K562 (cell line): ENCODE data around the gene ACO2. TPM values are rescaled to one million over a fixed set of nuclear protein-coding genes. Genes with fewer than 3 reads are reported as not detected.

Experiments used
- ATAC-seq: fragments of 200-7000 bp; cut with Tn5 transposase; 3 replicates; pipeline ENCODE4 v1.9.1; 2020; ENCODE audit warnings: moderate library complexity
- BruUV-seq: library from RNA; stranded (reverse); fragments of 400-500 nt; replicated peaks from 2 replicates; lab custom pipeline; 2021; lab: Mats Ljungman, UMichigan
- CTCF ChIA-PET: fragments of 300-600 bp; formaldehyde crosslinking; extraction: SDS; loops from one replicate; lab custom pipeline; 2021; ENCODE audit warnings: low intra/inter-chr PET ratio; lab: Yijun Ruan, JAX
- POLR2A ChIA-PET: fragments of 300-600, 350-650 bp; sonication (Branson Sonifier 250); formaldehyde crosslinking; extraction: SDS; loops from one replicate; lab custom pipeline; 2021; ENCODE audit warnings: antibody characterized with exemption, inconsistent platforms; lab: Yijun Ruan, JAX
- DNase-seq, 4 experiments: peaks; one replicate each; pipeline versions ENCODE4 v3.0.0 to v3.0.0-alpha.2; 2011 to 2018; ENCODE audit warnings: low spot score in 3 of 4, mixed read lengths in 3 of 4; ENCODE audit errors: extremely low read depth in 1 of 4
- FAIRE-seq: peaks from 2 replicates; lab custom pipeline; 2011; peaks lifted over from hg19 to GRCh38; lab: Jason Lieb, UNC
- H2AFZ ChIP-seq: 2 replicates; pipeline ENCODE4 v1.6.0; 2011; ENCODE audit warnings: low read depth, low read length, control low read depth, inconsistent platforms
- H3K27ac ChIP-seq: fragments of 200-600 bp; 3 replicates; pipeline ENCODE4 v1.8.0; 2011; ENCODE audit warnings: low read depth, mild to moderate bottlenecking, control low read depth, inconsistent platforms, low read length, moderate library complexity, mixed read lengths; ENCODE audit errors: extremely low read depth
- H3K27me3 ChIP-seq, 2 experiments: fragments of 300-600 bp in 1 of 2; 2 replicates in 1 of 2; 3 replicates in 1 of 2; pipeline versions ENCODE4 v1.6.0 to v1.8.0; 2011; ENCODE audit warnings: inconsistent platforms in 2 of 2, low read length in 2 of 2, mild to moderate bottlenecking in 1 of 2, mixed read lengths in 1 of 2, moderate library complexity in 1 of 2; ENCODE audit not compliant: control insufficient read depth in 2 of 2, insufficient read depth in 2 of 2
- H3K36me3 ChIP-seq: fragments of 300-600 bp; 3 replicates; pipeline ENCODE4 v1.8.0; 2011; ENCODE audit warnings: mild to moderate bottlenecking, low read length, inconsistent platforms; ENCODE audit not compliant: control insufficient read depth, insufficient read depth
- H3K4me1 ChIP-seq, 2 experiments: fragments of 200-600 bp in 1 of 2; replicated peaks in 1 of 2; 2 replicates in 1 of 2; 3 replicates in 1 of 2; pipeline versions ENCODE4 v1.5.1 to v1.8.0; 2011; ENCODE audit warnings: inconsistent platforms in 2 of 2, low read length in 2 of 2, mild to moderate bottlenecking in 1 of 2, mixed read lengths in 1 of 2, moderate library complexity in 1 of 2; ENCODE audit not compliant: control insufficient read depth in 2 of 2, insufficient read depth in 2 of 2
- H3K4me2 ChIP-seq: 2 replicates; pipeline ENCODE4 v1.6.1; 2011; ENCODE audit warnings: low read length, control low read depth, inconsistent platforms, mixed read lengths; ENCODE audit not compliant: insufficient read depth
- H3K4me3 ChIP-seq: fragments of 200-600 bp; sonication (generic), shearing (Covaris generic); 2 replicates; pipeline ENCODE4 v1.5.1; 2016; ENCODE audit warnings: control low read depth, inconsistent platforms
- H3K79me2 ChIP-seq: fragments of 200-600 bp; 3 replicates; pipeline ENCODE4 v1.8.0; 2011; ENCODE audit warnings: low read length, inconsistent platforms; ENCODE audit not compliant: control insufficient read depth, insufficient read depth
- H3K9ac ChIP-seq, 2 experiments: 2 replicates each; pipeline versions ENCODE4 v1.6.0 to v1.6.1; 2011; ENCODE audit warnings: low read depth in 2 of 2, low read length in 2 of 2, control low read depth in 1 of 2, inconsistent platforms in 1 of 2, mild to moderate bottlenecking in 1 of 2, mixed read lengths in 1 of 2; ENCODE audit not compliant: insufficient read depth in 1 of 2
- H3K9me1 ChIP-seq: one replicate; pipeline ENCODE4 v1.6.0; 2011; ENCODE audit warnings: inconsistent platforms, mild to moderate bottlenecking, low read length, moderate library complexity; ENCODE audit not compliant: control insufficient read depth, insufficient read depth
- H3K9me3 ChIP-seq: replicated peaks from 2 replicates; pipeline ENCODE4 v1.5.1; 2011; ENCODE audit warnings: low read depth, low read length, inconsistent platforms; ENCODE audit not compliant: control insufficient read depth, insufficient read depth
- H4K20me1 ChIP-seq: replicated peaks from 2 replicates; pipeline ENCODE4 v1.6.1; 2011; ENCODE audit warnings: low read length, inconsistent platforms, mixed read lengths; ENCODE audit not compliant: control insufficient read depth, insufficient read depth
- ARHGAP35 ChIP-seq: fragments of 450-650 bp; IDR thresholded peaks from 2 replicates; pipeline ENCODE4 v1.6.1; 2018; ENCODE audit not compliant: partially characterized antibody
- CCAR2 ChIP-seq: fragments of 200-400 bp; formaldehyde crosslinking; IDR thresholded peaks from 2 replicates; pipeline ENCODE4 v1.6.1; 2017; ENCODE audit warnings: mild to moderate bottlenecking, low read depth, low read length
- CXXC5 ChIP-seq: fragments of 250-450 bp; sonication (Bioruptor Pico); IDR thresholded peaks from 2 replicates; pipeline ENCODE4 v1.8.0; 2022; ENCODE audit warnings: inconsistent platforms, mild to moderate bottlenecking, moderate library complexity
- HDAC1 ChIP-seq, 2 experiments: fragments of 450-650 bp; IDR thresholded peaks; 2 replicates each; pipeline ENCODE4 v1.6.1; 2016 to 2017; ENCODE audit warnings: inconsistent platforms in 1 of 2, mild to moderate bottlenecking in 1 of 2, moderate library complexity in 1 of 2
- MNT ChIP-seq, 2 experiments: fragments of 450-650 bp; conservative IDR thresholded peaks; 2 replicates each; pipeline ENCODE4 v1.6.1; 2017; ENCODE audit warnings: mild to moderate bottlenecking in 2 of 2, moderate library complexity in 2 of 2
- MXI1 ChIP-seq: IDR thresholded peaks from 2 replicates; pipeline ENCODE4 v1.6.1; 2011; ENCODE audit warnings: low read depth, mild to moderate bottlenecking, improper control_type of control experiment, low read length
- TAF1 ChIP-seq: IDR thresholded peaks from 2 replicates; pipeline ENCODE4 v1.6.1; 2011; ENCODE audit warnings: mild to moderate bottlenecking, low read length, moderate library complexity; ENCODE audit not compliant: insufficient read depth, control insufficient read depth, severe bottlenecking; ENCODE audit errors: extremely low read depth
- WGBS: fragments of 100-300 bp; shearing (Covaris generic); methylation state at CpG from one replicate; pipeline ENCODE4 v1.1.6; 2016; ENCODE audit warnings: low coverage, mixed read lengths; ENCODE audit not compliant: insufficient coverage; ENCODE audit errors: missing lambda C conversion rate; 5-methylcytosine and 5-hydroxymethylcytosine counted together
- in situ Hi-C: fragments of 300-500 bp; cut with MboI; formaldehyde crosslinking; loops from 4 replicates; pipeline ENCODE4 v1.15.0; 2018; ENCODE audit warnings: inconsistent platforms, mixed read lengths
- intact Hi-C: fragments of 100-400 bp; cut with micrococcal nuclease; formaldehyde crosslinking; loops from 2 replicates; pipeline ENCODE4 v1.14.2; 2022
- polyA plus RNA-seq, 8 experiments: library from polyadenylated mRNA; depleted of rRNA in 4 of 8; stranded (reverse) in 5 of 8; unstranded in 3 of 8; fragments of >200 nt; fragmentation: Nextera tagmentation in 2 of 8; fragmentation: Illumina TruSeq in 1 of 8; extraction: Ambion mirVana in 2 of 8; extraction: Trizol in 1 of 8; gene quantifications; 2 replicates each; pipeline versions ENCODE4 v1.2.1 to v1.2.3, GENCODE V29; 2011 to 2014; ENCODE audit warnings: inconsistent platforms in 1 of 8, missing spikeins in 1 of 8
- total RNA-seq, 7 experiments: library from RNA; depleted of rRNA in 6 of 7; stranded (reverse); fragments of >200 nt in 6 of 7; fragmentation: Illumina TruSeq in 2 of 7; extraction: Trizol in 2 of 7; gene quantifications; 2 replicates each; pipeline versions ENCODE4 v1.2.1 to v1.2.3, GENCODE V29; 2011 to 2021; ENCODE audit warnings: low replicate concordance in 1 of 7
- TF ChIP-seq, protein P1 (sequence below): fragments of 450-650 bp; IDR thresholded peaks from 2 replicates; pipeline ENCODE4 v1.7.0; 2016; ENCODE audit warnings: borderline replicate concordance
- TF ChIP-seq, protein P2 (sequence below): IDR thresholded peaks from 2 replicates; pipeline ENCODE4 v1.6.1; 2011; ENCODE audit not compliant: insufficient read length; ENCODE audit errors: extremely low read depth
- TF ChIP-seq, protein P3 (sequence below): fragments of 150-350 bp; conservative IDR thresholded peaks from 2 replicates; pipeline ENCODE4 v1.6.1; 2014; ENCODE audit warnings: low read length
- TF ChIP-seq, protein P4 (sequence below): fragments of 450-650 bp; conservative IDR thresholded peaks from 2 replicates; pipeline ENCODE4 v1.6.1; 2016; ENCODE audit warnings: missing genetic modification characterization, low read depth, mild to moderate bottlenecking, missing compliant biosample characterization, moderate library complexity

Gene ACO2
- total and polyA plus RNA-seq, 9 of the 15 experiments (the other 6 are each of a cell fraction or from before 2014, with no cell fraction given), result 16.2 to 119 (median 43.2) TPM

DNA sequence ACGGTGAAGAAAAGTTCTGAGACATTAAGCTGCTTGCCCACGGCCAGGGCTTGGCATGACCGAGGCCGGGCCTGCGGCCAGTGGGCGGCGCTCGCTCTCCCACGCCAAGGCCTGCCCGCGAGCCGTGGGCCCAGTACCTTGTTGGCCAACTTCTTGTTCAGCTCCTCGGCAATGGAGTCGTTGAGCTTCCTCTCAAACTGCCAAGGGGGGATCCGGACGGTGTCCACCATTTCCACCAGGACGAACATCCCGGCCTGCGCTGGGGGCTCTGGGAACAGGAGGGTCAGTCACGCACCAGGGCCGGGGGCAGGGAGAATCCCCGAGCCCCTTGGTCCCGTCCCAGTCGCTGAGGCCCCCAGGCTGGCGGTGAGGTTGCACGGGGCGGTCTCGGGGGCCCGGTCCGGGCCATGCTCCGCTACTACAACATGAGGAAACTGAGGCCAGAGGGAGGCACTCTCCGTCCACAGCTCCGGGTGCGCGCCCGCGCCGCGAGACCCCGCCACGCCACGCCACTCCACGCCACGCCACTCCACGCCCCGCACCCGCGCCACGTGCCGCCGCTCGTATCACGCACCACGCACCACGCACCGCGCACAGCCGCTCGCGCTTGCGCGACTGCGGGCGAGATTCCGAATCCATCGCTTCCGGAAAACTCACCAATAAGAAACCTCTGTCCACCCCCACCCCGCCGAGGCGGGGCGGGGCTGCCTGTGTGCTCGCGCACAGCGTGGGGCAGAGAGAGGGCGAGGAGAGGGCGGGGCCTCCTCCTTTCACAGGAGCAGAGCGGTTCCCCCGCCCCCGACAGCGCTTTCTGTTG, 75.1 kb downstream of the ACO2 start, which contains the start of gene POLR3H:
Gene POLR3H (minus strand): TSS at position 617 of the 817 bp plus-strand sequence. CDS start 369 bp downstream, at position 248.
- no peaks in the 10 kb centered on the region for H3K9me3 ChIP-seq
- H3K36me3 ChIP-seq, result peaks cover 28% of the 10 kb centered on the region
- TSS peak; percentile 59 for BruUV-seq
- ATAC-seq (peak; percentile 97), DNase-seq (peak; percentile 94 to 97 (median 95)), FAIRE-seq (peak; percentile 96)
- H3K9ac ChIP-seq, result peak within 1 kb of the TSS; percentile 94 to 95
- under 1% methylated on average over 41 of the region's 80 CpGs for WGBS
- peak within 1 kb of the TSS; percentile 81 for H2AFZ ChIP-seq
- no peaks in the 10 kb centered on the region for H3K27me3 ChIP-seq
- peak within 1 kb of the TSS; percentile 93 for H3K4me3 ChIP-seq
- ChIA-PET CTCF (interaction anchor here (0.6 kb wide), 1 partner anchor 336 kb away, joined by 3 read pairs; no protein-coding TSS in a partner anchor), POLR2A (interaction anchor here (0.5 to 1.0 kb wide), 11 partner anchors 11 to 507 kb away, joined by 3 to 5 read pairs (median 3); no protein-coding TSS in a partner anchor)
- H3K79me2 ChIP-seq, result peaks cover 51% of the 10 kb centered on the region
- H4K20me1 ChIP-seq, result peaks cover 22% of the 10 kb centered on the region
- peak within 1 kb of the TSS; percentile 89 for H3K4me2 ChIP-seq
- peaks cover 3% of the 10 kb centered on the region for H3K9me1 ChIP-seq
- intact Hi-C loops (loop anchor here (5.0 kb wide), 1 partner anchor 43 kb away; the partner anchor contains the start of gene PMM1), in situ Hi-C loops (no loop called here)
- H3K4me1 ChIP-seq, result peaks cover 36 to 50% of the 10 kb centered on the region in 2 experiments; a peak in 4 of 5 replicates
- H3K27ac ChIP-seq, result peak within 1 kb of the TSS; percentile 89
- TF ChIP-seq, protein P1, sequence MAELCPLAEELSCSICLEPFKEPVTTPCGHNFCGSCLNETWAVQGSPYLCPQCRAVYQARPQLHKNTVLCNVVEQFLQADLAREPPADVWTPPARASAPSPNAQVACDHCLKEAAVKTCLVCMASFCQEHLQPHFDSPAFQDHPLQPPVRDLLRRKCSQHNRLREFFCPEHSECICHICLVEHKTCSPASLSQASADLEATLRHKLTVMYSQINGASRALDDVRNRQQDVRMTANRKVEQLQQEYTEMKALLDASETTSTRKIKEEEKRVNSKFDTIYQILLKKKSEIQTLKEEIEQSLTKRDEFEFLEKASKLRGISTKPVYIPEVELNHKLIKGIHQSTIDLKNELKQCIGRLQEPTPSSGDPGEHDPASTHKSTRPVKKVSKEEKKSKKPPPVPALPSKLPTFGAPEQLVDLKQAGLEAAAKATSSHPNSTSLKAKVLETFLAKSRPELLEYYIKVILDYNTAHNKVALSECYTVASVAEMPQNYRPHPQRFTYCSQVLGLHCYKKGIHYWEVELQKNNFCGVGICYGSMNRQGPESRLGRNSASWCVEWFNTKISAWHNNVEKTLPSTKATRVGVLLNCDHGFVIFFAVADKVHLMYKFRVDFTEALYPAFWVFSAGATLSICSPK, result no peak
- TF ChIP-seq TAF1 (peak; percentile 23), MXI1 (peak; percentile 57; the same call in 1 of the 2 replicates), MNT (conservative IDR thresholded peaks at IDR 0.05) (peak; percentile 50 to 74), CXXC5 (CRISPR knock-in tag) (peak; percentile 76), CCAR2 (no peak), HDAC1 (IDR thresholded peaks at IDR 0.05) (0 out of 4 replicates have a peak, but pooled peaks of 1 of the 2 experiments have one; percentile 27), ARHGAP35 (no peak)
- TF ChIP-seq, protein P2, sequence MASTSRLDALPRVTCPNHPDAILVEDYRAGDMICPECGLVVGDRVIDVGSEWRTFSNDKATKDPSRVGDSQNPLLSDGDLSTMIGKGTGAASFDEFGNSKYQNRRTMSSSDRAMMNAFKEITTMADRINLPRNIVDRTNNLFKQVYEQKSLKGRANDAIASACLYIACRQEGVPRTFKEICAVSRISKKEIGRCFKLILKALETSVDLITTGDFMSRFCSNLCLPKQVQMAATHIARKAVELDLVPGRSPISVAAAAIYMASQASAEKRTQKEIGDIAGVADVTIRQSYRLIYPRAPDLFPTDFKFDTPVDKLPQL, result no peak
- TF ChIP-seq, protein P3, sequence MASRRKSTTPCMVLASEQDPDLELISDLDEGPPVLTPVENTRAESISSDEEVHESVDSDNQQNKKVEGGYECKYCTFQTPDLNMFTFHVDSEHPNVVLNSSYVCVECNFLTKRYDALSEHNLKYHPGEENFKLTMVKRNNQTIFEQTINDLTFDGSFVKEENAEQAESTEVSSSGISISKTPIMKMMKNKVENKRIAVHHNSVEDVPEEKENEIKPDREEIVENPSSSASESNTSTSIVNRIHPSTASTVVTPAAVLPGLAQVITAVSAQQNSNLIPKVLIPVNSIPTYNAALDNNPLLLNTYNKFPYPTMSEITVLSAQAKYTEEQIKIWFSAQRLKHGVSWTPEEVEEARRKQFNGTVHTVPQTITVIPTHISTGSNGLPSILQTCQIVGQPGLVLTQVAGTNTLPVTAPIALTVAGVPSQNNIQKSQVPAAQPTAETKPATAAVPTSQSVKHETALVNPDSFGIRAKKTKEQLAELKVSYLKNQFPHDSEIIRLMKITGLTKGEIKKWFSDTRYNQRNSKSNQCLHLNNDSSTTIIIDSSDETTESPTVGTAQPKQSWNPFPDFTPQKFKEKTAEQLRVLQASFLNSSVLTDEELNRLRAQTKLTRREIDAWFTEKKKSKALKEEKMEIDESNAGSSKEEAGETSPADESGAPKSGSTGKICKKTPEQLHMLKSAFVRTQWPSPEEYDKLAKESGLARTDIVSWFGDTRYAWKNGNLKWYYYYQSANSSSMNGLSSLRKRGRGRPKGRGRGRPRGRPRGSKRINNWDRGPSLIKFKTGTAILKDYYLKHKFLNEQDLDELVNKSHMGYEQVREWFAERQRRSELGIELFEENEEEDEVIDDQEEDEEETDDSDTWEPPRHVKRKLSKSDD, result no peak
- TF ChIP-seq, protein P4, sequence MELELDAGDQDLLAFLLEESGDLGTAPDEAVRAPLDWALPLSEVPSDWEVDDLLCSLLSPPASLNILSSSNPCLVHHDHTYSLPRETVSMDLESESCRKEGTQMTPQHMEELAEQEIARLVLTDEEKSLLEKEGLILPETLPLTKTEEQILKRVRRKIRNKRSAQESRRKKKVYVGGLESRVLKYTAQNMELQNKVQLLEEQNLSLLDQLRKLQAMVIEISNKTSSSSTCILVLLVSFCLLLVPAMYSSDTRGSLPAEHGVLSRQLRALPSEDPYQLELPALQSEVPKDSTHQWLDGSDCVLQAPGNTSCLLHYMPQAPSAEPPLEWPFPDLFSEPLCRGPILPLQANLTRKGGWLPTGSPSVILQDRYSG, result 0 out of 2 replicates have a peak, but pooled peaks have one; percentile 38
